Stimulated activated CD8-positive, alpha-beta memory T cell treated with anti-CD3 and anti-CD28 coated beads, Interleukin-15, amount 100 ng/mL, for 1 hour (primary cell): ENCODE data around the gene TMEM225B.
"Not testable (repeated sequence)": the region's sequence is repeated elsewhere in the genome, so short reads cannot be mapped to it uniquely, and the experiment has no call there.

Source experiments
- DNase-seq: peaks from one replicate; pipeline ENCODE4 v3.0.0-alpha.2; 2020; ENCODE audit warnings: low read depth

TMEM225B gene, protein sequence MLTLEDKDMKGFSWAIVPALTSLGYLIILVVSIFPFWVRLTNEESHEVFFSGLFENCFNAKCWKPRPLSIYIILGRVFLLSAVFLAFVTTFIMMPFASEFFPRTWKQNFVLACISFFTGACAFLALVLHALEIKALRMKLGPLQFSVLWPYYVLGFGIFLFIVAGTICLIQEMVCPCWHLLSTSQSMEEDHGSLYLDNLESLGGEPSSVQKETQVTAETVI

DNA sequence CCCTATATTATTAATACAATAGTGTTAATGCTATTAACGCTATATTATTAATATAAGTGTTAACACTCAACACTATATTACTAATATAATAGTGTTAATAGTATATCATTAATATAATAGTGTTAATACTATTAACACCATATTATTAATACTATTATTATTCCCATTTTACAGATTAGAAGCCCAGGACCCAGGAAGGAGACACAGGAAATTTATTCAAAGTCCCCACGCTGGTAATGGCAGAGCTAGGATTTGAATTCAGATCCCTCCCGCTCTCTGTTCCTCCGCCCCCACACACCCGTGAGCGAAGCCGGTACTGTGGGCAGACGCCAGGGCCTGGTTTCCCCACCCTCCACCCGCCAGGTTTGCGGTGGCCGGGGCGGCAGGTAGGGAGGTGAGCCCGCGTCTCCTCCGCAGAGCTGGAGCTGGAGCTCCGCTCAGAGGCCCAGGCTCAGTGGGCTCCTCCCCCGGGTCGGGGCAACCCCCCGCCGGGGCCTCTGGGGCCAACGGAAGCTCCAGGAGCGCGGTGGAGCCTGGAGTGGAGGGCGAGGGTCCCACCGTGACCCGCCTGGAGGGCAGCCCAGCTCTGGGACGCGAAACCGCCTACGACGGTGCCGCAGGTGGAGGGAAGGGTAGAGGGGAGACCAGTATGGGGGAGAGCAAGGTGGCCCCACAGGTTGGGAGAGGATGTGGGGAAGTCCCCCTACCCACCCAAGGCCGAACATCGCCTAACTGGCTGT, at the start of gene TMEM225B:
TMEM225B (plus strand) TSS at position 506 of the 740 bp plus-strand sequence. CDS start 6,122 bp downstream, outside the sequence.
- DNase-seq: no peak

DNA sequence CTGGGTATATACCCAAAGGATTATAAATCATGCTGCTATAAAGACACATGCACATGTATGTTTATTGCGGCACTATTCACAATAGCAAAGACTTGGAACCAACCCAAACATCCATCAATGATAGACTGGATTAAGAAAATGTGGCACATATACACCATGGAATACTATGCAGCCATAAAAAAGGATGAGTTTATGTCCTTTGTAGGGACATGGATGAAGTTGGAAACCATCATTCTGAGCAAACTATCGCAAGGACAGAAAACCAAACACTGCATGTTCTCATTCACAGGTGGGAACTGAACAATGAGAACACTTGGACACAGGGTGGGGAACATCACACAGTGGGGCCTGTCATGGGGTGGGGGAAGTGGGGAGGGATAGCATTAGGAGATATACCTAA, 48.5 kb upstream of the TMEM225B start:
- DNase-seq: not testable (repeated sequence)

DNA sequence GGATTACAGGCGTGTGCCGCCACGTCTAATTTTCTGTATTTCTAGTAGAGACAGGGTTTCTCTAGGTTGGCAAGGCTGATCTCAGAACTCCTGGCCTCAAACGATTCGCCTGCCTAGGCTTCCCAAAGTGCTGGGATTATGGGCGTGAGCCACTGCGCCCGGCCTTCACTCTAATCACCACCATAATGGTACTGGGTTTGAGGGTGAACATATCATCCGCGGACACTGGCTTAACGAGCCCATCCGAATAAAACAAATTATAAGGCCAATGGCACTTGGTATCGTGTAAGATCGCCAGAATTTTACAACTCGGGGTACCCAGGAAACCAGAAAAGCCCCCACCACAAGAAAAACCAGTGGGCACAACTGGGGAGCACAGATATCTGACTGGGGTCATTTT, 46.7 kb upstream of the TMEM225B start:
- no peak for DNase-seq

DNA sequence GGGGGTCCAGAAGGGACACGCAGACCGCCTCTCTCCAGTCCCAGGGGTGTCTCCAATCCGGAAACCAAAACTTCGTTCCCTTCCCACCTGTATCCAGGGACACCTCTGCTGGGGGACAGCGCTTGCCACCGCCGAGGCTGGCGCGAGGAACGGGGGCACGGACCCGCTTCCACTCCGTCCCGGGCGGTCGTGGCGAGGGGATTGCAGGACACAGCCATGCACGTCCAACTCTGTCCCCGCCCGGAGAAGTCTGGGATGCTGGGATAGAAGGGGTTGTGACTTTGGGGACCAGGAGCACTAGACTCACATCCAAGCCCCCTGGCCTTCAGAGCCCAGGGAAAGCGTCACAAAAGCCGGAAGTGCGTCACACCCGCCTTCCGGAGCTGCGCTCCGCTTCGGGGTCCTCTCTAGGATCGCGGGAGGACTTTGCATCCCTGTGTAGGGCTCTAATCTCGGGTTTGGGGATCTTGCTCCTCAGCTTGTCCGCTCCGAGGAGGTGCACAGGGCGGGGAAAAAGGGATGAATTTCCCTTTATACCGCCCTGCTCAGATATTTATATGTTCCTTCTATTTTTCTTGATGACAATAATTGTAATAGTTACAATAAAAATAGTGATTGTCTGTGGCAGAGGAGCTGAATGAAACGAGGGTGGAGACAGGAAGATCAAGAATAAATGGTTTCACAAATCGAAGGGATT, 46.2 kb upstream of the TMEM225B start, which contains the start of gene FAM200A:
FAM200A (minus strand) TSS at position 348 of the 697 bp plus-strand sequence. CDS start 3,707 bp downstream, outside the sequence.
- DNase-seq: peak; percentile 63

DNA sequence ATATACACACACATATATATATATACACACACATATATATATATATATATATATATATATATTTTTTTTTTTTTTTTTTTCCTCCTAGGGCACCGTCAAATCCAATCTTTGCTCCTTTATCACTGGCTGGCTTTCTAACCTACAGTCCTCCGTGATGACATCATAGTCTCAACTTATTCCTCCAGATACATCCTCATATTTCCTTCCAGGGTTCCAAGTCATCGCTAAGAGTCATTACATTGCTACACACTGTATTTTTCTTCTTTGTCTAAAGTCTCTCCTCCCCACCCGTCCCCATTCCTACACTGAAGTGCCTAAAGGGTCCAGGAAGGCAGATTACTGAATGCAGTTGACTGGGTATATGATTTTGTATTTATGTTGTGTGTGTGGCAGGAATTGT, 45.0 kb upstream of the TMEM225B start:
- no peak for DNase-seq

DNA sequence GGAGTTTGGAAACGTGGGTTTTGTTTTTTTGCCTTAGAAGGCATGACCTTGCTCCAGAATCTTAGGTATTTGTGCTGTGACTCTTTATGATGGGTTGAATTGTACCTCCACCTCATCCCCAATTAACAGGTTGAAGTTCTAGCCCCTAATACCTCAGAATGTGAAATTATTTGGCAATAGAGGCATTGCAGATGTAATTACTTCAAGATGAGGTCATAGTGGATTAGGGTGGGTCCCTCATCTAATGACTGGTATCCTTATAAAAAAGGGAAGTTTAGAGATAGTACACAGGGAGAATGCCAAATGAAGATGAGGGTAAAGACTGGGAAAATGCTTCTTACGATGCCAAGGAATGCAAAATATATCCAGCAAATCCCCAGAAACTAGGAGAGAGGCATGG, 43.1 kb upstream of the TMEM225B start:
- no peak for DNase-seq

DNA sequence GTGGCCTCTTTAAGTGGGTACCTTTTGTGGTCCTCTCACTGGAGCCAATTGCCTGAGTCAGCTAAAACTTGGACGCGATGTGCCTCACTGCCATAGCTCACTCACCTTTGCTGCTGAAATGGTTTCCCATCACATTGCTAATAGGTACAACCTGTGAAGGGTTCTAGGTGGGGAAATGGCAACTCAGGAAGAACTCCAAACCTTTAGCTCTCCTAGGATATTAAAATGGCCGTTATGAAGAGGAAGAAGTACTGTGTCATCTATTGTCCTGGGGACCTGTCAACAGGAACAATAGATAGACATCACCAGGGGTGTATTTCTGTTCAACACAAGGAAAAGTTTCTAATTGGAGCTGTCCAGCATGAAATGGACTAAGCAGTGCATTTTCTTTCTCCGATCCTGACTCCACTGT, 40.9 kb upstream of the TMEM225B start:
- DNase-seq: no peak

DNA sequence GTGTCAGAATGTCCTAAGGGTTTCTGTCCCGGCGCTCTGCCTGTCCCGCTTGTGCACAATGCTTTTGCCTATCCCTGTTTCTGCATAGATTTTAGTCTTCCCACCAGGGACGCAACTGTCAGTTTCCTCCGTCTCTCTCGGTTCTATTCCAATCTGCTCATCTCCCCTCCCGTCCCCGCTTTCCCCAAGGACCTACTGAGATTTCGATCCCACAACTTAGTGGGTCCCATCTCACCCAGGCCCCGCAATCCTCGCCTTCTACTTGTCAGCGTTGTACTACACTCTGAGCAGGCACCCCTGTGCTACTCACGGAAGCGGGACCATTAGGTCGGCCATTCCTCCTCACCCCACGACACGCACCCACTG, 40.1 kb upstream of the TMEM225B start:
- no peak for DNase-seq

DNA sequence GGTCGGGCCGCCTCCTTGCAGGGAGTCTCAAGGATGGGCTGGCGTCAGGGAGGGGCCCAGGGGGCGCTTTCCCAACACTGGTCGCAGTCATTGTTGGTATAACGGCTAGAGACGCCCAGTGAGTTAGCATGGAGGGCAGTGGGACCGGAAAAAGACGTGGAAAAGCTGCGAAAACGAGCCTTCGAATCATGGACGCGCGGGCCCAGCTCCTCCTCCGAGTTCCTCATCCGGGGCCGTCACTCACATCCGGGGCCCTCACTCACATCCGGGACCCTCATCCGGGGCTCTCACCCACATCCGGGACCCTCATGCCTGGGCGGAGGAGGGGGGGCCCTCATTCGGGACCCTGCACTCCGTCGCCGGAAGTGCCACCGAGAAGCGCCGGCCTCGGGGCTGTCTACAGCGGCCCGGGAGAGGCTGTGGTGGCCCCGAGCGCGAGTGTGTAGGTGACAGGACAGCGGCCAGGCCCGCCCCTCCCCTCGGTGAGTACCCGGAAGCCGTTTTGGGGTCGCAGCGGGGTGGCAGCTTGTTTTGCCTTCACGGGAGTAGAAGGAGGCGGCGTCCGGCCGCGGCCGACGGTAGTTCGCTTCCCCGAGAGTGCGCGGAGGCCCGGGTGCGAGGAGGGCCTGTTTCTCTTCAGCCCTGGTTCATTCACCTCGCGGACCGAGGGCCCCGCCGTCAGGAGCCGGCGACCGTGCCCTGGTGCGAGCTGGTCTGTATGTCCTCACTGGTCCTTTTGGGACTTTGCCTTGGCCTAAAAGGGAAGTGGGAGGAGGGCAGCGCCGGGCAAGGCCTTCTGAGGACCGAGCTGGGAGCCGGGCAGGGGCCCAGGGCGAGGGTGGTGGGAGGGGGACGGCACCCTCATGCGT, 39.5 kb upstream of the TMEM225B start, which contains the start of gene ZNF655:
ZNF655 (plus strand) TSS at position 337 of the 869 bp plus-strand sequence. CDS start 1,918 bp downstream, outside the sequence.
- DNase-seq: peak; percentile 84

DNA sequence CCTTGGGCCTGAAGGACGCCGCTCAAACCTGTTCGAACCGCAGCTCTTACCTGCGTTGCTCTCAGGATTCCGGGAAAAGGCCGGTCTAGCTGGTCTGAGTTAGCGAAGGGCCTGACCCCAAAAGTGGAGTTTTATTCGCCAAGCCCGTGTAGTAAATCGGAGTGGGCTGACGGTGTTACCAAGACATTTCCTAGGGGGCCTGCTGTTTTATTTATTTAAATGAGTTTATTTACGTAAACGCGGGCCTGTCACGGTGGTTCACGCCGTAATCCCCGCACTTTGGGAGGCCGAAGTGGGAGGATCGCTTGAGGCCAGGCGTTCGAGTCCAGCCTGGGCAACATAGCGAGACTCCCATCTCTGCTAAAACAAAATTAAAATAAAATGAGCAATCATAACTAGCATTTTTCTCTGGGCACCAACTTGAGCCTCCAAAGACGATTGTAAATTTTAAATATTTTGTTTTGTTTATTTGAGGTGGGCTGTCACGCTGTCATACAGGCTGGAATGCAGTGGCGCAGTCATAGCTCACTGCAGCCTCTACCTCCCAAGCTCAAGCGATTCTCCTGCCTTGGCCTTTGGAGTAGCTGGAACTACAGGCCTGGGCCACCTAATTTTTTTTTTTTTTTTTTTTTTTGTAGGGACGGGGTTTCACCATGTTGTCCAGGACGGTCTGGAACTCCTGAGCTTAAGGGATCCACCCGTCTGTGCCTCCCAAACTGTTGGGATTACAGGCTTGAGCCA, 38.7 kb upstream of the TMEM225B start:
- DNase-seq: no peak

DNA sequence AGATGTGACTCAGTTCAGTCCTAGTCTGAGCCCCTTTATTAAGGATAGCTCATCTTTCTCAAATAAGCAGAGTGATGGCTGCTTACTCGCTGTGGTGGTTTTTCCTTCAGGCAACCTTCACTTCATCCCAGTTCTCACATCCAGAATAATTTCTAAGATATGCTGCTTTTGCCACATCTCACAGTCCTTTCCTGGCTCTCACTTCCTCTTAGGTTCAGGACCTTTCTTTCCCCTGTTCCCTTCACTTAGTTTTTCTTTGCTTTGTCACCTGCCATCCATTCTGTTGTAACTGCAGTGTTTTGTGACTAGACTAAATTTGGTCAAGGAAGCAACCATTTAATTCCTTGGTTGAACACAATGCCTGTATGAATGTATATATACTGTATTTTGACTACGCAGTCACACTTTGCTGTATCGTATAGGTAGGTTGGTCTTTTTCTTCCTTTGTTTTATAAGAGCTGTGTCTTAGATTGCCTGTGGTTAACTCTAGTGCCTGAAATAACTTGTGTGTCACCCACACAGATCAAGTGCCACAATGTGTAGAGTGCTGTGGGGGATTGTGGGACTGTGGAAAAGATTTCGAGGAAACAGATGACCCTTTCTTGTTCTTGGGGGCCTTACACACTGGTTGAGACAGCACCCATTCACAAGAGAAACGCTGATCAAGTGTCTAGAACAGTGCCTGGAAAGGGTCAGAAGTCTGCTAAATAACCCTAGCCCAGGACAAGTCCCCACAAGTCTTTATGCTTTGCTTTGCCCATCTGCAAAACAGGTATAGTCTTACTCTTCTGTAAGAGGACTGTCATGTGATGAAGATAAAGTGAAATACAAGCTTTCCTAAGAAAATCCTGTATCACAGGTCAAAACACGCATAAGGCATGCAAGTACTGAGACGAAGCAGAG, 37.0 kb upstream of the TMEM225B start:
- DNase-seq: no peak

DNA sequence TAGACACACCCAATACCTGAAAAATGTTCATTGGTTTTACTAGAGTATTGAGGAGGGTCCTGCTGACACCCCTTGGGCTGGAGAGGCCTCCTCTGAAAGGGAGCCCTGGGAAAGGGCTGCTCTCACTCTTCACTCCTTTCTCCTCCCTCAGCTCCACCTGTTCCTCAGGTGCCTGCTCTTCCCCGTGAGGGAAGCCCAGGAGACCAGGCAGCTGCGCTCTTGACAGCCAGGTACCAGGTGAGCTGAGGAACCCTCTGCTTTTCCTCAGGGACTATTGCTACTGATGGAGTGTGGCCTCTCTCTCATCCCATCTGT, 36.4 kb upstream of the TMEM225B start:
- DNase-seq: no peak

DNA sequence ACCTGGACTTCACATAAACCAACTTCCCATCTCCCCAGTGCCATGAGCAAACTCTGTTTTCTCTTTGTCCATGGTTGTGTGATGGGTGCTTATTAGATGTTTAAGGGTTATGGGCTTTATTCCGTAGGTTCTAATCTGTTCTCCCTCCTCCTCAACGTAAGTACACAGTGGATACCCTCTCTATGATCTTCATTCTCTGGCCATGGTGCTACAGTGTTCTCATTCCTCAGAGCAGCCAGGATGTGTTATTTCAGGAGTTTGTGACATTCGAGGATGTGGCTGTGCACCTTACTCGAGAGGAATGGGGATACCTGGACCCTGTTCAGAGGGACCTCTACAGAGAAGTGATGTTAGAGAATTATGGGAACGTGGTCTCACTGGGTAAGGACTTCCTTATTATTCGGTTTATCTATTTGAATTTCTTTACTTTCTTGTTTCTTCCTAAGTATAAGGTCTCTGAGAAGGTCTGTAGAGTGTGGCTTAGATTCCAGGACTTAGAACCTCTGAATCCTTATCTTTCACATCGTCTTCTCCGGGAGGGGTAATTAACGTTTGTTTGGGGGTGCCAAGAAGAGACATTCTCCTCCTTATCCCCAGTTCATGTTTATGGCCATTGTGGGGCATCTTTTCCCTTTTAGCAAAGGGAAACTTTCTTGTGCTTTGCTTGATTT, 35.8 kb upstream of the TMEM225B start:
- no peak for DNase-seq

DNA sequence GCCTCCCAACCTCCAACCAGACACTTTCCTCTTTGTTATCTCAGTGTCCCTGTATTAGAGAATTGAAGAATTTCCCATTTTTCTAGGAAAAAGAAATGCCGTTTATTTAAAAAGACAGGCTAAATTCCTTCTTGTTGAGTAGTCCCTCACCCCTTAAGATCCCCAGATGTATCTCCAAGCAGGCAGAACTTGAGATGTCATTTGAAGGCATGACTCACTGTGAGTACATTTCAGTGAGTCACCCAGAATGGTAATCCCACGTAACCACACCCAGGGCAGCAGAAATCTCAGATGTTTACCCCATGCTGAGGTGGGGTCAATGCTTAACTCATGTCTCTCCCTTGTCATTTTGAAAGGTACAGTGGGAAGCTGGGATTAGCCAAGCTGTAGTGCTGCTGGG, 35.2 kb upstream of the TMEM225B start:
- DNase-seq: no peak

DNA sequence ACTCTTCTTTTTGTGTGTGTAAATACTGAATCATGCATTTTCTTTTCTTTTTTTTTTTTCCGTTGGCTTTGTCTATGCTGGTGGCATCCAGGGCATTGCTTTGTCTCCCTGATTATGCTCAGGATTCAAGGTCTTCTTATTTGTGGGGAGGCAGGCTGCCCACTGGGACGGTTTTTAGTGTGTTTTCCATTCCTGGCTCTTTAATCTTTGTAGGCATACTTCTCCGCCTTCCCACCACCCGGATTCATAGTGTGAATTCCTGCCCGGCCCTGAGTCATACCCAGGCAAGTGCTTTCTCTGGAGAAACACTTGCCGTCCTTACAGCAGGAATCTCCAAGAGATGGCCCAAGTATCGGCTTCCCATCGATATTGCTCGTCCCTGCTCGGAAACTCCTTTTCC, 34.4 kb upstream of the TMEM225B start:
- no peak for DNase-seq

DNA sequence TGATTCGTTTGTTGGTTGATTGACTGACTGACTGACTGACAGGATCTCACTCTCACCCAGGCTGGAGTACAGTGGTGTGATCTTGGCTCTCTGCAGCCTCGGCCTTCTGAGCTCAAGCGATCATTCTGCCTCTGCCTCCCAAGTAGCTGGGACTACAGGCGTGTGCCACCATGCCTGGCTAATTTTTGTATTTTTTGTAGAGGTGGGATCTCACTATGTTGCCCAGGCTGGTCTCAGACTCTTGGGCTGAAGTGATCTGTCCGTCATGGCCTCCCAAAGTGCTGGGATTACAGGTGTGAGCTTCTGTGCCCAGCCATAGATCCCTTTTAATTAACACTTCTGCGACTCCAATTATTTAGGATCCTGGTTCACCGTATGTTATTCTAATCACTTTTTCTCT, 29.3 kb upstream of the TMEM225B start:
- not testable (repeated sequence) for DNase-seq

DNA sequence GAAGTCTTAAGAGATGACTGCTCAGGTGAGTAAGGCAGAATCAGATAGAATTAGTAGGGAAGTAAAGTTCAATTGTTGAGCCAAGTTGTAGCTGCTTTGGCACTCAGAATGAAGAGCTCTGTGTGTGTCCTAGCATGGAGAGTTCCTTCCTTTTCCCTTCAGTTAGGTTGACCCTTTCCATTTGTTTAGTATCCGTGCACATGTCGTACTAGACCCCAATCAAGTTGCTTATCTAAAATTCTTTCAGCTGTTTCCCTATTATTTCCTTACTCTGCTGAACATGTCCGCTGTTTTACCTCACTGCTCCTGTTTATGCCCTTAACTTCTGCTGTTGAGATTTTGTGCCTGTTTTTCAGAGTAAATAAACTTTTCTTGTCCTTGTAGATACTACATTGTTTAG, 26.3 kb upstream of the TMEM225B start:
- no peak for DNase-seq

DNA sequence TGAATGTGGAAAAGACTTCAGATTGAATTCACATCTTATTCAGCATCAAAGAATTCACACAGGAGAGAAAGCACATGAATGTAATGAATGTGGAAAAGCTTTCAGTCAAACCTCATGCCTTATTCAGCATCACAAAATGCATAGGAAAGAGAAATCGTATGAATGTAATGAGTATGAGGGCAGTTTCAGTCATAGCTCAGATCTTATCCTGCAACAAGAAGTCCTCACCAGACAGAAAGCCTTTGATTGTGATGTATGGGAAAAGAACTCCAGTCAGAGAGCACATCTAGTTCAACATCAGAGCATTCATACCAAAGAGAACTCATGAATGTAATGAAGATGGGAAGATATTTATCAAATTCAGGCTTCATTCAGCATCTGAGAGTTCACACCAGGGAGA, 24.8 kb upstream of the TMEM225B start:
- DNase-seq: no peak

DNA sequence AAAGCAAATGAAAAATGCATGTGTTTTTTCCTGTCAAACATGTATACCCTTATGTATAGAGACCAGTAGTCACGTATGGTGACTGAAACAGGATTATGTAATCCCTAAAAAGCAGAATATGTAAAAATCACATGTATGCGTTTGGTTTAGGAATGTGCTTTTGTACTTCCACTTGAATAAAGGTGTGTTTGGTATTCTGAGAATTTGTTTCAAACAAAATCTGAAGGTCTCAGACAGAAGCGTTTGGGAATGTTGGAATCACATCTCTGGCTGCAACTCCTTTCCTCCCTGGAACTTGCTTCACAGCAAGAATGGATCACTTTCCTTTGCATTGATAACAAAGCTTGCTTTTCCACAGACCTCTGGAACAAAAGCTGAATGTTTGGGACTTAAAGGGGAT, 21.8 kb upstream of the TMEM225B start:
- no peak for DNase-seq
